Lower leg skin (tissue), 4 donors: ENCODE measurements around the gene CWC27. TPM values are rescaled to one million over a fixed set of nuclear protein-coding genes. Genes with fewer than 3 reads are reported as not detected.
"Not testable (repeated sequence)": the region's sequence is repeated elsewhere in the genome, so short reads cannot be mapped to it uniquely, and the experiment has no call there.

Source experiments
- DNase-seq, 2 donors: peaks; one replicate each; pipeline ENCODE4 v3.0.0-alpha.2; 2019; ENCODE audit warnings: low spot score in 2 of 2
- H3K4me3 ChIP-seq: fragments of 200-600 bp; sonication (generic); 2 replicates; pipeline ENCODE4 v1.5.1; 2017; ENCODE audit warnings: mild to moderate bottlenecking, low read depth; ENCODE audit not compliant: poor library complexity, severe bottlenecking
- CTCF ChIP-seq, 3 donors: fragments of 450-650 bp; IDR thresholded peaks; one replicate each; pipeline ENCODE4 v1.5.1; 2016; ENCODE audit warnings: antibody characterized with exemption in 3 of 3, mild to moderate bottlenecking in 3 of 3, moderate library complexity in 2 of 3
- POLR2A ChIP-seq, 2 donors: fragments of 450-650 bp; IDR thresholded peaks; one replicate each; pipeline ENCODE4 v1.6.1; 2016 to 2017; ENCODE audit warnings: antibody characterized with exemption in 2 of 2, mild to moderate bottlenecking in 1 of 2, moderate library complexity in 1 of 2
- WGBS, 2 donors: methylation state at CpG; one replicate each; pipeline ENCODE4 v1.1.5; 2018; 5-methylcytosine and 5-hydroxymethylcytosine counted together
- intact Hi-C: fragments of 100-400 bp; cut with DNase I; formaldehyde crosslinking; loops from one replicate; pipeline ENCODE4 v1.15.0; 2023; ENCODE audit warnings: low total_unique reads
- total RNA-seq, 4 donors: library from RNA; depleted of rRNA; stranded (reverse); fragments of >200 nt; gene quantifications; one replicate each; pipeline ENCODE4 v1.1.0, GENCODE V29; 2016

Gene CWC27
- total RNA-seq, 4 donors from 2014 or later: 10.3 to 17.8 (median 13.7) TPM

DNA sequence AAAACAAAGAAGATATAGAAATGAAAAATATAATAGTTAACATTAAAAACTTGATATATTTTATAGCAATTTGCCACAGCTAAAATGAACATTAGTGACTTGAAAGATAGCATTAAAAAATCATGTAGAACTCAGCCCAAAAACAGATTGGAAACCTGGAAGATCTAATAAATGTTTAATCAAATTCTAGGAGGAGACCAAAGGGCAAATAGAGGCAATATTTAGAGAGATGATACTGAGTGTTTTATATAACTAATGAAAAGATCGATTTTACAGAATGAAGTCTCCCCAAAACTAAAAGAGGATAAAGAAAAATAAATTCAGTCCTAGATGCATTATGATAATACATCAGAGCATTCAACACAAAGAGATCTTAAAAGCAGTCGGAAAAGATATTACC is 127.0 kb downstream of the CWC27 start:
- TF ChIP-seq CTCF (IDR thresholded peaks at IDR 0.05): no peak
- no peak for TF ChIP-seq POLR2A (IDR thresholded peaks at IDR 0.05)

GRCh38 chr5:64899838-64900237 is 131.1 kb downstream of the CWC27 start:
- no peak overlapping the region for H3K4me3 ChIP-seq
- no peak for TF ChIP-seq CTCF (IDR thresholded peaks at IDR 0.05)
- TF ChIP-seq POLR2A (IDR thresholded peaks at IDR 0.05): no peak
- no peak for DNase-seq
- WGBS, 2 donors: 69 to 81% methylated on average over 1 of the region's 1 CpG
- intact Hi-C loops: no loop called here

More for the DNA sequence above, 127.0 kb downstream of the CWC27 start:
- intact Hi-C loops: no loop called here
- no peak for DNase-seq
- WGBS, 2 donors: 97 to 99% methylated on average over 2 of the region's 2 CpGs
- H3K4me3 ChIP-seq: no peak overlapping the region

DNA sequence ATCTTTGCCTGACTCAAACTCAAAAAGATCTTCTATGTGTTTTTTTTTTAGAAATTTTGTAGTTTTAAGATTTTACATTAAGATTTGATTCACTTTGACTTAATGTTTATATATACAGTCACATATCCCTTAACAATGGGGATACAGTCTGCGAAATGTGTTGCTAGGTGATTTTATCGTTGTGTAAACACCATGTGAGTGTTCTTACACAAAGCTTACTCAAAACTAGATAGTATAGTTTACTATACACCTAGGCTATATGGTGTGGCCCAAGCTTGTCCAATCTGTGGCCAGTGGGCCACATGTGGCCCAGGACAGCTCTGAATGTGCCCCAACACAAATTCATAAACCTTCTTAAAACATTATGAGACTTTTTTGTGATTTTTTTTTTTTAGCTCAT is 131.9 kb downstream of the CWC27 start:
- 93 to 98% methylated on average over 2 of the region's 2 CpGs for WGBS, 2 donors
- no peak for DNase-seq
- H3K4me3 ChIP-seq: no peak overlapping the region
- intact Hi-C loops: no loop called here
- TF ChIP-seq CTCF (IDR thresholded peaks at IDR 0.05): no peak
- no peak for TF ChIP-seq POLR2A (IDR thresholded peaks at IDR 0.05)

GRCh38 chr5:64907399-64907798 is 138.7 kb downstream of the CWC27 start:
- intact Hi-C loops, H3K4me3 ChIP-seq: not testable (repeated sequence)

DNA sequence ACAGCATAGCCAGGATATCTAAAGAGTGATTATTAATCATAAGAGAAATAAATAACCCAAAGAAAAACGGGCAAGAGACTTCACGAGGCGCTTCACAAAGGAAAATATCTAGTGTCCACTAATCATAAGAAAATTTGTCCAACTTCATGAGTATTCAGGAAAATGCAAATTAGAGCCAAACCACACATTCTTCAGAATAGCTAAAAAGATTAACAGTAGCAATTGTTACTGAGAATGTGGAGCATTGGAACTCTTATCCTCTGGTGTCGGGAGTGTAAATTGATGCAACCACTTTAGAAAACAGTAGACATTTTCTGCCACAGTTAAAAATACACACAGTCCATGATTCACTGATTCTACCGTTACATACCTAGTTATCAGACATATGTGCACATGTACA is 145.7 kb downstream of the CWC27 start:
- DNase-seq: no peak
- WGBS, 2 donors: 92 to 93% methylated on average over 5 of the region's 5 CpGs
- H3K4me3 ChIP-seq: no peak overlapping the region
- intact Hi-C loops: no loop called here
- TF ChIP-seq CTCF (IDR thresholded peaks at IDR 0.05) (no peak), POLR2A (IDR thresholded peaks at IDR 0.05) (no peak)

More at GRCh38 chr5:64907399-64907798, 138.7 kb downstream of the CWC27 start:
- DNase-seq: not testable (repeated sequence)

DNA sequence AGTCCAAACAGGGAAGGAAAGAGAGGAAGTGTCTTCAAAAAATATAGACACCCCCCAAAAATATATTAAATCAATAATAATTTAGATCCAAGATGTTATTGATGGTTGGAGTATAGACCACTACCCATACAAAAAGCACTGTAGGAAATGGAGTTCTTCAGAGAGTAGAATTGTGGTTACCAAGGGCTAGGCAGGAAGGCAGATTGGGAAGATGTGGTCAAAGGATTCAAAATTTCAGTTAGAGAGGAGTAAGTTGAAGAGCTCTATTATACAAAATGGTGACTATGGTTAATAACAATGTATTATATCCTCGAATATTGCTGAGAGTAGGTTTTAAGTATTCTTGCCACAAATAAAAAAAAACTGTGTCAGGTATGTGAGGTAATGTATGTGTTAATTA is 149.4 kb downstream of the CWC27 start:
- DNase-seq: no peak
- no peak for TF ChIP-seq CTCF (IDR thresholded peaks at IDR 0.05)
- TF ChIP-seq POLR2A (IDR thresholded peaks at IDR 0.05): no peak
- no peak overlapping the region for H3K4me3 ChIP-seq
- intact Hi-C loops: no loop called here
- WGBS, 2 donors: 89 to 97% methylated on average over 1 of the region's 1 CpG
